HepG2 (cell line): Measurements from ENCODE around the gene FAIM2. TPM values are rescaled to one million over a fixed set of nuclear protein-coding genes. Genes with fewer than 3 reads are reported as not detected.

ENCODE experiments used
- ATAC-seq: fragments of 200-7000 bp; cut with Tn5 transposase; 3 replicates; pipeline ENCODE4 v1.9.1; 2020; ENCODE audit warnings: mild to moderate bottlenecking, moderate library complexity
- BruUV-seq: library from RNA; stranded (reverse); fragments of 400-500 nt; replicated peaks from 2 replicates; lab custom pipeline; 2021; lab: Mats Ljungman, UMichigan
- CTCF ChIA-PET: fragments of 300-600 bp; formaldehyde crosslinking; extraction: SDS; loops from one replicate; lab custom pipeline; 2021; ENCODE audit warnings: low total read pairs, inconsistent platforms, low intra/inter-chr PET ratio; lab: Yijun Ruan, JAX
- POLR2A ChIA-PET: fragments of 350-600 bp; sonication (Branson Sonifier 250); formaldehyde crosslinking; loops from one replicate; lab custom pipeline; 2020; ENCODE audit warnings: antibody characterized with exemption, inconsistent platforms; lab: Yijun Ruan, JAX
- DNase-seq: peaks from one replicate; pipeline ENCODE4 v3.0.0-alpha.2; 2015; ENCODE audit warnings: low spot score
- FAIRE-seq: peaks from 3 replicates; lab custom pipeline; 2011; peaks lifted over from hg19 to GRCh38; lab: Jason Lieb, UNC
- H2AFZ ChIP-seq: one replicate; pipeline ENCODE4 v1.6.1; 2011; ENCODE audit warnings: low read length, inconsistent platforms
- H3K27ac ChIP-seq: fragments of 300-600 bp; 3 replicates; pipeline ENCODE4 v1.8.0; 2011; ENCODE audit warnings: mixed run types, mild to moderate bottlenecking, mixed read lengths, low read length, inconsistent platforms; ENCODE audit not compliant: insufficient read depth; ENCODE audit errors: extremely low read length
- H3K27me3 ChIP-seq, 2 experiments: fragments of 200-600 bp in 1 of 2; 2 replicates in 1 of 2; 3 replicates in 1 of 2; pipeline versions ENCODE4 v1.6.0 to v1.8.0; 2011; ENCODE audit warnings: low read length in 2 of 2, mild to moderate bottlenecking in 2 of 2, moderate library complexity in 2 of 2, inconsistent platforms in 1 of 2; ENCODE audit not compliant: insufficient read depth in 2 of 2, control insufficient read depth in 1 of 2
- H3K36me3 ChIP-seq, 2 experiments: fragments of 200-600 bp in 1 of 2; replicated peaks in 1 of 2; 2 replicates in 1 of 2; 3 replicates in 1 of 2; pipeline versions ENCODE4 v1.5.1 to v1.8.0; 2011; ENCODE audit warnings: low read length in 2 of 2, inconsistent platforms in 1 of 2; ENCODE audit not compliant: insufficient read depth in 2 of 2, control insufficient read depth in 1 of 2
- H3K4me1 ChIP-seq: 2 replicates; pipeline ENCODE4 v1.5.1; 2012; ENCODE audit warnings: low read length, inconsistent platforms; ENCODE audit not compliant: insufficient read depth
- H3K4me2 ChIP-seq: 2 replicates; pipeline ENCODE4 v1.6.0; 2011; ENCODE audit warnings: low read depth, low read length, inconsistent platforms
- H3K4me3 ChIP-seq, 3 experiments: fragments of 200-600 bp in 1 of 3; sonication (generic), shearing (Covaris generic) in 1 of 3; replicated peaks in 1 of 3; 2 replicates each; pipeline ENCODE4 v1.5.1; 2011 to 2016; ENCODE audit warnings: low read length in 3 of 3, inconsistent platforms in 2 of 3, low read depth in 2 of 3, mild to moderate bottlenecking in 2 of 3, control low read depth in 1 of 3, mixed read lengths in 1 of 3; ENCODE audit not compliant: insufficient read depth in 1 of 3
- H3K79me2 ChIP-seq: one replicate; pipeline ENCODE4 v1.6.1; 2011; ENCODE audit warnings: low read length, inconsistent platforms; ENCODE audit not compliant: insufficient read depth
- H3K9ac ChIP-seq: 2 replicates; pipeline ENCODE4 v1.6.0; 2011; ENCODE audit warnings: mild to moderate bottlenecking, low read depth, low read length, inconsistent platforms; ENCODE audit not compliant: insufficient read depth
- H3K9me3 ChIP-seq: 2 replicates; pipeline ENCODE4 v1.5.1; 2012; ENCODE audit warnings: mild to moderate bottlenecking, low read length
- H4K20me1 ChIP-seq: 2 replicates; pipeline ENCODE4 v1.6.0; 2011; ENCODE audit warnings: inconsistent platforms, mild to moderate bottlenecking, low read length, moderate library complexity; ENCODE audit not compliant: insufficient read depth
- CEBPB ChIP-seq: IDR thresholded peaks from 2 replicates; pipeline ENCODE4 v1.6.1; 2011; ENCODE audit warnings: low read depth, low read length, improper control_type of control experiment, borderline replicate concordance
- FOSL1 ChIP-seq: sonication (generic); formaldehyde crosslinking; IDR thresholded peaks from 2 replicates; pipeline ENCODE4 v1.9.0; 2021; ENCODE audit warnings: missing genetic modification reagents, borderline replicate concordance
- HDAC1 ChIP-seq: sonication (generic); formaldehyde crosslinking; IDR thresholded peaks from 2 replicates; pipeline ENCODE4 v1.5.1; 2020; ENCODE audit warnings: mild to moderate bottlenecking, missing genetic modification reagents
- HNF4A ChIP-seq: sonication (generic); formaldehyde crosslinking; IDR thresholded peaks from 2 replicates; pipeline ENCODE4 v1.4.0; 2020; ENCODE audit warnings: missing genetic modification reagents
- MEIS1 ChIP-seq: sonication (generic); formaldehyde crosslinking; IDR thresholded peaks from 2 replicates; pipeline ENCODE4 v1.9.0; 2021; ENCODE audit warnings: mild to moderate bottlenecking, missing genetic modification reagents, moderate library complexity, borderline replicate concordance
- MTA1 ChIP-seq: sonication (generic); formaldehyde crosslinking; IDR thresholded peaks from 2 replicates; pipeline ENCODE4 v1.4.0; 2020; ENCODE audit warnings: missing genetic modification reagents, mild to moderate bottlenecking, borderline replicate concordance
- NFE2L1 ChIP-seq: sonication (generic); formaldehyde crosslinking; IDR thresholded peaks from 2 replicates; pipeline ENCODE4 v1.4.0; 2020; ENCODE audit warnings: missing genetic modification reagents, mild to moderate bottlenecking, borderline replicate concordance
- NRL ChIP-seq: sonication (generic); formaldehyde crosslinking; IDR thresholded peaks from 2 replicates; pipeline ENCODE4 v1.5.0; 2020; ENCODE audit warnings: missing genetic modification reagents, mild to moderate bottlenecking, moderate library complexity, borderline replicate concordance
- PCBP1 ChIP-seq: fragments of 200-400 bp; formaldehyde crosslinking; IDR thresholded peaks from 2 replicates; pipeline ENCODE4 v1.6.1; 2017; ENCODE audit warnings: mild to moderate bottlenecking, low read depth, low read length, borderline replicate concordance
- ZBTB3 ChIP-seq: sonication (generic); formaldehyde crosslinking; IDR thresholded peaks from 2 replicates; pipeline ENCODE4 v1.4.0; 2020; ENCODE audit warnings: low read depth, mild to moderate bottlenecking, moderate library complexity, missing genetic modification reagents, borderline replicate concordance
- ZBTB34 ChIP-seq: sonication (generic); formaldehyde crosslinking; IDR thresholded peaks from 2 replicates; pipeline ENCODE4 v1.8.0; 2022; ENCODE audit warnings: mild to moderate bottlenecking, missing genetic modification reagents
- ZNF205 ChIP-seq: IDR thresholded peaks from 2 replicates; pipeline ENCODE4 v1.6.1; 2018; ENCODE audit warnings: missing biosample characterization, missing genetic modification reagents
- ZNF331 ChIP-seq: sonication (generic); formaldehyde crosslinking; IDR thresholded peaks from 2 replicates; pipeline ENCODE4 v1.4.0; 2020; ENCODE audit warnings: missing genetic modification reagents
- ZNF33B ChIP-seq: sonication (generic); formaldehyde crosslinking; IDR thresholded peaks from 2 replicates; pipeline ENCODE4 v1.5.1; 2020; ENCODE audit warnings: mild to moderate bottlenecking, missing genetic modification reagents
- ZNF496 ChIP-seq: sonication (generic); formaldehyde crosslinking; IDR thresholded peaks from 2 replicates; pipeline ENCODE4 v1.8.1; 2023; ENCODE audit warnings: mild to moderate bottlenecking, moderate library complexity, missing genetic modification reagents; ENCODE audit not compliant: insufficient replicate concordance
- ZNF556 ChIP-seq: sonication (generic); formaldehyde crosslinking; IDR thresholded peaks from 2 replicates; pipeline ENCODE4 v1.4.0; 2020; ENCODE audit warnings: mild to moderate bottlenecking, missing genetic modification reagents, borderline replicate concordance
- ZNF557 ChIP-seq: sonication (generic); formaldehyde crosslinking; IDR thresholded peaks from 2 replicates; pipeline ENCODE4 v1.4.0; 2020; ENCODE audit warnings: missing genetic modification reagents
- WGBS: methylation state at CpG from one replicate; pipeline ENCODE4 v1.1.6; 2017; ENCODE audit warnings: low lambda C conversion rate; 5-methylcytosine and 5-hydroxymethylcytosine counted together
- in situ Hi-C: cut with HindIII; loops from 2 replicates; pipeline ENCODE4 v1.10.0; 2017; ENCODE audit warnings: low pct_unique_long_range_greater_than_20kb; ENCODE audit not compliant: extremely low pct_ligation_motif_present
- intact Hi-C: fragments of 100-400 bp; cut with micrococcal nuclease; formaldehyde crosslinking; loops from one replicate; pipeline ENCODE4 v1.10.0; 2022; ENCODE audit not compliant: unreplicated experiment
- polyA plus RNA-seq, 8 experiments: library from polyadenylated mRNA; depleted of rRNA in 3 of 8; stranded (reverse) in 7 of 8; unstranded in 1 of 8; fragments of >200 nt; fragmentation: Illumina TruSeq in 4 of 8; extraction: Trizol in 4 of 8; gene quantifications; 2 replicates each; pipeline versions ENCODE4 v1.2.1 to v1.2.3, GENCODE V29; 2011 to 2016; ENCODE audit warnings: low read depth in 4 of 8, missing spikeins in 1 of 8, mixed read lengths in 1 of 8; ENCODE audit not compliant: insufficient read depth in 1 of 8
- total RNA-seq, 5 experiments: library from RNA; depleted of rRNA; stranded (reverse); fragments of >200 nt; fragmentation: Illumina TruSeq; extraction: Trizol; gene quantifications; 2 replicates each; pipeline ENCODE4 v1.2.3, GENCODE V29; 2016; ENCODE audit warnings: low read depth in 1 of 5
- TF ChIP-seq, protein P1 (sequence below): sonication (generic); formaldehyde crosslinking; IDR thresholded peaks from 2 replicates; pipeline ENCODE4 v1.4.0; 2020; ENCODE audit warnings: missing genetic modification reagents
- TF ChIP-seq, protein P2 (sequence below): sonication (generic); formaldehyde crosslinking; IDR thresholded peaks from 2 replicates; pipeline ENCODE4 v1.4.0; 2020; ENCODE audit warnings: missing genetic modification reagents

FAIM2 gene
- total and polyA plus RNA-seq, 2 of the 13 experiments (the other 11 are each of a cell fraction or from before 2014, with no cell fraction given), result not detected

DNA sequence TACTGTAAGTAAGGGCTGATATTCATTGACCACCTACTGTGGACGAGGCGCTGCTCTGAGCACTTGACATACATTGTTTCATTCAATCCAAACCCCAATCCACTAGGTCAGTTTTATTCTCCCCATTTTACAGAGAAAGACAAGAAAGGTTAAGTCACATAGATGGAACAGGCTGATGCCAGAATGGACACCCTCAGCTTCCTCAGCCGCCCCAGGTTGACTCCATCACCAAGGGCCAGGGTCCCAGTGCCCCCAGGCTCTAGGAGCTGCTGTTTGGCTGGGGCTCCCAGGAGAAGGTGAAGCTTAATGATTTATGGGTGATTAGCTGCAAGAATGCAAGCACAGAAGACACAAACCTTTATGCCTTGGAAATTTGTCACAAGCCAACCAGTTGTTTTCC is 46.2 kb upstream of the FAIM2 start:
- in situ Hi-C loops, result no loop called here
- H3K79me2 ChIP-seq, result no peaks in the 10 kb centered on the region
- no peaks in the 10 kb centered on the region for H4K20me1 ChIP-seq
- no peak overlapping the region for H3K9ac ChIP-seq
- FAIRE-seq, result no peak
- no peaks in the 10 kb centered on the region for H3K9me3 ChIP-seq
- WGBS, result 65% methylated on average over 3 of the region's 3 CpGs
- no TSS peak for BruUV-seq
- intact Hi-C loops, result loop anchor here (10.0 kb wide), 1 partner anchor 85 kb away; no protein-coding TSS in a partner anchor
- no peak for ATAC-seq
- H2AFZ ChIP-seq, result no peak overlapping the region
- no peak overlapping the region for H3K4me3 ChIP-seq
- no peak for DNase-seq
- peaks cover 10% of the 10 kb centered on the region for H3K4me1 ChIP-seq
- ChIA-PET CTCF (no interaction called here), POLR2A (no interaction called here)
- H3K36me3 ChIP-seq, result no peaks in the 10 kb centered on the region
- no peak overlapping the region for H3K4me2 ChIP-seq
- peaks cover 7 to 29% of the 10 kb centered on the region in 2 experiments; a peak in 3 of 5 replicates for H3K27me3 ChIP-seq
- H3K27ac ChIP-seq, result no peak overlapping the region
- TF ChIP-seq, protein P1, sequence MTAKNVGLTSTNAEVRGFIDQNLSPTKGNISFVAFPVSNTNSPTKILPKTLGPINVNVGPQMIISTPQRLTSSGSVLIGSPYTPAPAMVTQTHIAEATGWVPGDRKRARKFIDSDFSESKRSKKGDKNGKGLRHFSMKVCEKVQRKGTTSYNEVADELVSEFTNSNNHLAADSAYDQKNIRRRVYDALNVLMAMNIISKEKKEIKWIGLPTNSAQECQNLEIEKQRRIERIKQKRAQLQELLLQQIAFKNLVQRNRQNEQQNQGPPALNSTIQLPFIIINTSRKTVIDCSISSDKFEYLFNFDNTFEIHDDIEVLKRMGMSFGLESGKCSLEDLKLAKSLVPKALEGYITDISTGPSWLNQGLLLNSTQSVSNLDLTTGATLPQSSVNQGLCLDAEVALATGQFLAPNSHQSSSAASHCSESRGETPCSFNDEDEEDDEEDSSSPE (CRISPR knock-in tag), result no peak
- TF ChIP-seq, protein P2, sequence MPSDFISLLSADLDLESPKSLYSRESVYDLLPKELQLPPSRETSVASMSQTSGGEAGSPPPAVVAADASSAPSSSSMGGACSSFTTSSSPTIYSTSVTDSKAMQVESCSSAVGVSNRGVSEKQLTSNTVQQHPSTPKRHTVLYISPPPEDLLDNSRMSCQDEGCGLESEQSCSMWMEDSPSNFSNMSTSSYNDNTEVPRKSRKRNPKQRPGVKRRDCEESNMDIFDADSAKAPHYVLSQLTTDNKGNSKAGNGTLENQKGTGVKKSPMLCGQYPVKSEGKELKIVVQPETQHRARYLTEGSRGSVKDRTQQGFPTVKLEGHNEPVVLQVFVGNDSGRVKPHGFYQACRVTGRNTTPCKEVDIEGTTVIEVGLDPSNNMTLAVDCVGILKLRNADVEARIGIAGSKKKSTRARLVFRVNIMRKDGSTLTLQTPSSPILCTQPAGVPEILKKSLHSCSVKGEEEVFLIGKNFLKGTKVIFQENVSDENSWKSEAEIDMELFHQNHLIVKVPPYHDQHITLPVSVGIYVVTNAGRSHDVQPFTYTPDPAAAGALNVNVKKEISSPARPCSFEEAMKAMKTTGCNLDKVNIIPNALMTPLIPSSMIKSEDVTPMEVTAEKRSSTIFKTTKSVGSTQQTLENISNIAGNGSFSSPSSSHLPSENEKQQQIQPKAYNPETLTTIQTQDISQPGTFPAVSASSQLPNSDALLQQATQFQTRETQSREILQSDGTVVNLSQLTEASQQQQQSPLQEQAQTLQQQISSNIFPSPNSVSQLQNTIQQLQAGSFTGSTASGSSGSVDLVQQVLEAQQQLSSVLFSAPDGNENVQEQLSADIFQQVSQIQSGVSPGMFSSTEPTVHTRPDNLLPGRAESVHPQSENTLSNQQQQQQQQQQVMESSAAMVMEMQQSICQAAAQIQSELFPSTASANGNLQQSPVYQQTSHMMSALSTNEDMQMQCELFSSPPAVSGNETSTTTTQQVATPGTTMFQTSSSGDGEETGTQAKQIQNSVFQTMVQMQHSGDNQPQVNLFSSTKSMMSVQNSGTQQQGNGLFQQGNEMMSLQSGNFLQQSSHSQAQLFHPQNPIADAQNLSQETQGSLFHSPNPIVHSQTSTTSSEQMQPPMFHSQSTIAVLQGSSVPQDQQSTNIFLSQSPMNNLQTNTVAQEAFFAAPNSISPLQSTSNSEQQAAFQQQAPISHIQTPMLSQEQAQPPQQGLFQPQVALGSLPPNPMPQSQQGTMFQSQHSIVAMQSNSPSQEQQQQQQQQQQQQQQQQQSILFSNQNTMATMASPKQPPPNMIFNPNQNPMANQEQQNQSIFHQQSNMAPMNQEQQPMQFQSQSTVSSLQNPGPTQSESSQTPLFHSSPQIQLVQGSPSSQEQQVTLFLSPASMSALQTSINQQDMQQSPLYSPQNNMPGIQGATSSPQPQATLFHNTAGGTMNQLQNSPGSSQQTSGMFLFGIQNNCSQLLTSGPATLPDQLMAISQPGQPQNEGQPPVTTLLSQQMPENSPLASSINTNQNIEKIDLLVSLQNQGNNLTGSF (CRISPR knock-in tag), result no peak
- TF ChIP-seq MTA1 (no peak), ZBTB34 (no peak), ZNF33B (CRISPR knock-in tag) (no peak), NFE2L1 (CRISPR knock-in tag) (no peak), ZNF557 (no peak), HNF4A (CRISPR knock-in tag) (no peak), CEBPB (no peak), FOSL1 (no peak), ZNF205 (no peak), PCBP1 (no peak), NRL (CRISPR knock-in tag) (no peak), ZNF556 (CRISPR knock-in tag) (no peak), HDAC1 (CRISPR knock-in tag) (no peak), ZNF331 (CRISPR knock-in tag) (no peak), ZNF496 (CRISPR knock-in tag) (no peak), ZBTB3 (no peak), MEIS1 (CRISPR knock-in tag) (no peak)
